Activated CD4-positive, alpha-beta T cell treated with anti-CD3 and anti-CD28 coated beads, Interleukin-2, amount 50 U/mL, for 24 hours (primary cell): Measurements from ENCODE around the gene HERC6.
"Not testable (repeated sequence)": the region's sequence is repeated elsewhere in the genome, so short reads cannot be mapped to it uniquely, and the experiment has no call there.

Source experiments
- DNase-seq, 2 donors: peaks; one replicate each; pipeline ENCODE4 v3.0.0-alpha.2; 2020; ENCODE audit warnings: low read depth in 1 of 2, low spot score in 1 of 2

HERC6 gene

DNA sequence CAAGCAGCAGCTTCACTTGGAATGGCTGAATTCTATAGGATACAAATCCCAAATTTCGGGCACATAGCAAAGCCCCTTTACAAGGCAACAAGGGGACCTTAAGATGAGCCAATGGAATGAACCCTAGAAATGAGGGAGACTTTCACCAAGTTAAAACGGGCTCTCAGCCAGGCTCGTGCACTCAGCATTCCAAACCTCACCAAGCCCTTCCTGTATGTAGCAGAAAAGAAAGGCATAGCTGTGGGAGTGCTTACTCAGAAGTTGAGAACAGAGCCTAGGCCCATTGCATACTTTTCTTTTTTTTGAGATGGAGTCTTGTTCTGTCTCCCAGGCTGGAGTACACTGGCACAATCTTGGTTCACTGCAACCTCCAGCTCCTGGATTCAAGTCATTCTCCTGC is 67.5 kb downstream of the HERC6 start:
- no peak for DNase-seq

- DNase-seq: no peak
These were observed 68.9 kb downstream of the HERC6 start for GRCh38 chr4:88447371-88448095.

DNA sequence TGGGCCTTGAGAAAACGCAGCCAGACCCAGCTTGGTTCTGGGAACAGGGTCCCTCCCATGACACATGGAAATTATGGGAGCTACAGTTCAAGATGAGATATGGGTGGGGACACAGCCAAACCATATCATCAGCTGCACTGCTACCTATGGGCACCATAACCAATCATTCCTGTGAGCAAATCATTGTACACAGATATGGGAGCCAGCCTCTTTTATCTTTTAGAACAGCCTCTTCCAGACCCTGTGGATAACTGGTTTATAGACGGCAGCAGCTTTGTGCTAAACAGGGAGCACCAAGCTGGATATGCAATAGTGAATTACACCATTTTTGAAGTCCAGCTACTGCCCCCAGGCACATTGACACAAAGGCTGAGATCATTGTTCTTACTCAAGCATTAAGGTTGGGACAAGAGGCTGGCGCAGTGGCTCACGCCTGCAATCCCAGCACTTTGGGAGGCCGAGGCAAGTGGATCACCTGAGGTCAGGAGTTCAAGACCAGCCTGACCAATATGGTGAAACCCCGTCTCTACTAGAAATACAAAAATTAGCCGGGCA is 69.6 kb downstream of the HERC6 start:
- DNase-seq: not testable (repeated sequence)

- no peak for DNase-seq
These were observed 70.2 kb downstream of the HERC6 start for GRCh38 chr4:88448889-88449288.

DNA sequence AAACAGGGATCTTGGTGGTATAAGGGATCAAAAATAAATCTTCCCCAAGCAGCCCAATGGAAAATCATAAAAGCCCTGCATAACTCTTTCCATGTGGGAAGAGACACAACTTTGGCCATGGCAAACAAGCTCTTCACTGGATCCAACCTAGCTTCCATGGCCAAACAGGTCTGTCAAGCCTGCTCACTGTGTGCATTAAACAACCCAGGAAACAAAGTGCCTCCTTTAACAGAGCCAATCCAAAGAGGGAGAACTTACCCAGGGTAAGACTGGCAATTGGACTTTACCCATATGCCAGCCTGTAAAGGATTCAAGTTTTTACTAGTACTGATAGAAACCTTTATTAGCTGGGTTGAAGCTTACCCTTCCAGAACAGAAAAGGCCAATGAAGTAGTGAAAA is 70.6 kb downstream of the HERC6 start:
- DNase-seq: no peak

GRCh38 chr4:88451205-88451604 is 72.6 kb downstream of the HERC6 start:
- no peak for DNase-seq

- DNase-seq: no peak
These were observed 74.3 kb downstream of the HERC6 start for GRCh38 chr4:88452912-88453311.

DNA sequence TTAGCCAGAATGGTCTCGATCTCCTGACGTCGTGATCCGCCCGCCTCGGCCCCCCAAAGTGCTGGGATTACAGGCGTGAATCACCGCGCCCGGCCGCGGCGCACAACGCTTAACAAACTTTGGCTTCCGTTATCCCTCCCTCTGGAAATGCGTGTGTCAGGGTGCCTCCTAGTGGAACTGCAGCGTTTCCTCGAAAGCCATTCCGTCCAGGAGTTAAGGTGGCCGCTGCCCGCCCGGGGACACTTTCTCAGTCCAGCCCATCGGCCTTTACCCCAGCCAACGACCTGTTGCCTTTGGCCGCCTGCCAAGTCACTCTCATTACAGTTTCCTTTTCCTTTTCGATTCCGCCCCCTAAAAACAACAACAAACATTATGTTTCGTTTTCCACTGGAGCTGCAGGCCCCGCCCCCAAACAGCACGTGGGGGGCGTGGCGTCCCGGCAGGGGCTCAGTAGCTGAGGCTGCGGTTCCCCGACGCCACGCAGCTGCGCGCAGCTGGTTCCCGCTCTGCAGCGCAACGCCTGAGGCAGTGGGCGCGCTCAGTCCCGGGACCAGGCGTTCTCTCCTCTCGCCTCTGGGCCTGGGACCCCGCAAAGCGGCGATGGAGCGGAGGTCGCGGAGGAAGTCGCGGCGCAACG is 78.1 kb downstream of the HERC6 start, which contains the start of gene HERC5:
Gene HERC5, plus strand, starts transcription at position 450 of the 637 bp plus-strand sequence. Its CDS starts 151 bp downstream, at position 601.
- peak; percentile 75 to 82 for DNase-seq

DNA sequence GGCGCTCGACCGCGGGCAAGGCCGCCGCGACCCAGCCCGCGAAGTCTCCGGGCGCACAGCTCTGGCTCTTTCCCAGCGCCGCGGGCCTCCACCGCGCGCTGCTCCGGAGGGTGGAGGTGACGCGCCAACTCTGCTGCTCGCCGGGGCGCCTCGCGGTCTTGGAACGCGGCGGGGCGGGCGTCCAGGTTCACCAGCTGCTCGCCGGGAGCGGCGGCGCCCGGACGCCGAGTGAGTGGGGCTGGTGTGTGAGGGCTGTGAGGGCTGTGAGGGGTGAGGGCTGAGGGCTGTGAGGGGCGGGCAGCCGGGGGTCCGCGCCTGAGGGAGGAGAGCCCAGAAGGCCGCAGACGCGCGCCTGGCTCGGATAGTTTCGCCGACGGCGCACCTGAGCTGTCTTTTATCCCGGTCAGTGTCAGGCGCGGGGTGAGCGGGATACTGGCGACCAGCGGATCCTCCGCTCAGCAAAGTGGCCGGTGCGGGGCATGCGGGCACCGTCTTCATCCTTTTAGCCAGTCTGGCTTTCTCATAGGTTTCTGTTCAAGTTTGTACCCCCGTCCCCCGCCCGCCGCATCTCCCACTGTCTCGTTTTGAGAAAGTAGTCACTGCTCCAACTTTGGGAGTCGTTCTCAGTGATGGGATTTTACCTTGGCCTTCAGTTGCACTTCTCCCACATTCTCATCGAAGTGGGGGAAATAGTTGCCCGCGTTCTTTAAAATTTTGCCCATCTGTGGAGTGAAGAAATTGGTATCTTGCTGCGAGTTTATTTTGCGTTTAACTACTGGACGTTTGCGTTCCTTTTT is 78.9 kb downstream of the HERC6 start:
- DNase-seq: peak in 1 of 2 donors; percentile 9

DNA sequence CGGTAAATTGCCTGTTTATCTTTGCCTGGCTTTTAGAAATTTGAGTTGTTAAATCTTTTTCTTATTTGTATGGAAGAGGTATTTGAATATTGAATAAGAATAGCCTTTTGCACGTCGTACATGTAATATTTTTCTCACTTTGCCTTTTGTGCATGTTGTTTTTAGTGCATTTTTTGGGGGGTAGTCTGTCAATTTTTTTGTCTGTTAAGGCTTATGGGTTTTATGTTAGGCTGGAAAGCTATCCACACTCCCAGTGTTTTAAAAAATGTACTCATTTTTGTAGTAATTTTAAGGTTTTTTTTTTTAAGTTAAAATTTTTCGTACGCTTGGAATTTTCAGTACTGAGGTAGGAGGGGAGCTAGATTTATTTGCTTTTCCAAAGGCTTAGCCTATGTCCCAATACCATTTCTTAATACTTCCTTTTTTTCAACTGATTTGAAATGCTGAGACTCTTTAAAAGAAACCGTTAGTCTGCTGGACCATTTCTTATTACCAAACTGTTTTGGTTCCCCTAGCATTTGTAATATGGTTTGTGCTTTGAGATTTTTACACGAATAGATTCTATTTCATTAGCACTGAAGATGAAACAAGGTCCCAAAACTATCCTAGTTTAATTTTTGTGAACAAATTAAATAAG is 79.6 kb downstream of the HERC6 start:
- no peak for DNase-seq

DNA sequence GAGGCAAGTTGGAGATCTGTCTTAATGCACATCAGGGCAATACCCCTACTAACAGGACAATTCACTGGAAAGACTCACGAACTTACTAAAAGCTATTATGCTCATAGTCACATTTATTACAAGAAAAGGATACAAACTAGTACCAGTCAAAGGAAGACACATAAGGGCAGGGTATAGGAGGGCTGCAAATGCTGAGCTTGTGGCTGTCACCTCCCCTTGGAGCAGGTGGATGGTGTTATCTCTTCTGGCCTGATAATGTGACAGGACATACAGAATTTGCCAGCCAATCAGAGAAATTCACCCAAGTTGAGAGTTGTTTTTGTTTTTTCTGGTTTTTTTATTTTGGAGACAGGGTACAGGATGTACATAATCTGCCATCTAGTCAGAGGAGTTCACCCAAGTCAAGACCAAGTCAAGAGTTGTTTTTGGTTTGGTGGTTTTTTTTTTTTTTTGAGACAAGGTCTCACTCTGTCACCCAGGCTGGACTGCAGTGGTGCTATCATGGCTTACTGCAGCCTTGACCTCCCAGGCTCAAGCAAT is 87.1 kb downstream of the HERC6 start:
- no peak for DNase-seq

GRCh38 chr4:88467392-88467791 is 88.7 kb downstream of the HERC6 start:
- DNase-seq: no peak

DNA sequence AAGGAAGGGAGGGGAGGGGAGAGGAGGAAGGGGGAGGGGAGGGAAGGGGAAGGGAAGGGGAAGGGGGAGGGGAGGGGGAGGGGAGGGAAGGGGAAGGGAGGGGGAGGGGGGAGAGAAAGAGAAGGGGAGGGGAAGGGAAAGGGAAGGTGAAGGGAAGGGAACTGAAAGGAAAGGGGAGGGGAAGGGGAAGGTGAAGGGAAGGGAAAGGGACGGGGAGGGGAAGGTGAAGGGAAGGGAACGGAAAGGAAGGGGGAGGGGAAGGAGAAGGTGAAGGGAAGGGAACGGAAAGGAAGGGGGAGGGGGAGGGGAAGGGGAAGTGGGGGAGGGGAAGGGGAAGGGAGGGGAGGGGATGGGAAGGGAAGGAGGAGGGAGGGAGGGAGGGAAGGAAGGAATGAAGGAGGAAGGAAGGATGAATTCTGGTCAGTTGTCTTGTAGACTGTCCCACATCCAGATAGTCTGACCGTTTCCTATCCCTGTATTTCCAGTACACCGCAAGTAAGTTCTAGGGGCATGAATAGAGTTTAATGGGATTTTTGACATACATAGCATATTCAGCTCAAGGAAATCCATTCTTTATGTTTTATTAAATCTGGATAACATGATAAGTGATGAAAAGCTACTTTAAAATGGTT is 98.7 kb downstream of the HERC6 start:
- DNase-seq: no peak

GRCh38 chr4:88478247-88478646 is 99.6 kb downstream of the HERC6 start:
- DNase-seq: no peak

GRCh38 chr4:88481537-88481936 is 102.9 kb downstream of the HERC6 start:
- DNase-seq: no peak

GRCh38 chr4:88489100-88489761 is 110.6 kb downstream of the HERC6 start:
- no peak for DNase-seq
